OCI-LY3 (cell line): ENCODE data around the gene PTK6.

Experiments
- CTCF ChIP-seq: fragments of 200-600, 300-600 bp; sonication (generic); IDR thresholded peaks from 2 replicates; pipeline ENCODE4 v1.5.1; 2014; ENCODE audit warnings: antibody characterized with exemption, low read length, low read depth
- EZH2phosphoT487 ChIP-seq: fragments of 200-600 bp; shearing (Covaris generic); IDR thresholded peaks from 2 replicates; pipeline ENCODE4 v1.6.1; 2018; ENCODE audit warnings: antibody characterized with exemption, mixed run types, low read depth

GRCh38 chr20:63549679-63550282 lies 12.6 kb upstream of the PTK6 start:
- no peak for TF ChIP-seq CTCF
- TF ChIP-seq EZH2phosphoT487, result no peak
